ENCODE data around the gene PLEKHA5.

The PLEKHA5 gene

DNA sequence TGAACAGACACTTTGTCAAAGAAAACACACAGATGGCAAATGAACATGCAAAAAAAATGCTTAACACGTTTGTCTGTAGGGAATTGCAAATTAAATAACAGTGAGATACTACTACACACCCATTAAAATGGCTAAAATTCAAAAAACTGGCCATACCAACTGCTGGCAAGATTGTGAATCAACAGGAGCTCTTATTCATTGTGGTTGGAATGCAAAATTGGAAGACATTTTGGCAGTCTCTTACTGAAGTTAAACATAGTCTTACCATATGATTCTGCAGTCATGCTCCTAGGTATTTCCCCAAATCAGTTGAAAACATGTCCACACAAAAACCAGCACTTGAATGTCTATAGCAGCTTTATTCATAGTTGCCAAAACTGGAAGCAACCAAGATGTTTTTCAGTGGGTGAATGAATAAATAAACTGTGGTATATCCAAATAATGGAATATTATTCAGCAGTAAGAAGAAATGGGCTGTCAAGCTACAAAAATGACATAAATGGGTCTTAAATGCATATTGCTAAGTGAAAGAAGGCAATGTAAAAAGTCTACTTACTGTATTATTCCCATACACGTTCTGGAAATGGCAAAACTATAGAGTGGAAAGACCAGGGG, 91.4 kb downstream of the PLEKHA5 start:
- TF ChIP-seq, protein P1, sequence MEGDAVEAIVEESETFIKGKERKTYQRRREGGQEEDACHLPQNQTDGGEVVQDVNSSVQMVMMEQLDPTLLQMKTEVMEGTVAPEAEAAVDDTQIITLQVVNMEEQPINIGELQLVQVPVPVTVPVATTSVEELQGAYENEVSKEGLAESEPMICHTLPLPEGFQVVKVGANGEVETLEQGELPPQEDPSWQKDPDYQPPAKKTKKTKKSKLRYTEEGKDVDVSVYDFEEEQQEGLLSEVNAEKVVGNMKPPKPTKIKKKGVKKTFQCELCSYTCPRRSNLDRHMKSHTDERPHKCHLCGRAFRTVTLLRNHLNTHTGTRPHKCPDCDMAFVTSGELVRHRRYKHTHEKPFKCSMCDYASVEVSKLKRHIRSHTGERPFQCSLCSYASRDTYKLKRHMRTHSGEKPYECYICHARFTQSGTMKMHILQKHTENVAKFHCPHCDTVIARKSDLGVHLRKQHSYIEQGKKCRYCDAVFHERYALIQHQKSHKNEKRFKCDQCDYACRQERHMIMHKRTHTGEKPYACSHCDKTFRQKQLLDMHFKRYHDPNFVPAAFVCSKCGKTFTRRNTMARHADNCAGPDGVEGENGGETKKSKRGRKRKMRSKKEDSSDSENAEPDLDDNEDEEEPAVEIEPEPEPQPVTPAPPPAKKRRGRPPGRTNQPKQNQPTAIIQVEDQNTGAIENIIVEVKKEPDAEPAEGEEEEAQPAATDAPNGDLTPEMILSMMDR (IDR thresholded peaks at IDR 0.05; ENCODE audit: borderline replicate concordance, control extremely low read depth, extremely low read depth, insufficient read depth, missing control alignments) = no peak
- in situ Hi-C loops (cut with MboI; ENCODE audit: low sequenced_read_pairs, unreplicated experiment) = no loop called here
- no peak for DNase-seq (ENCODE audit: low spot score)

DNA sequence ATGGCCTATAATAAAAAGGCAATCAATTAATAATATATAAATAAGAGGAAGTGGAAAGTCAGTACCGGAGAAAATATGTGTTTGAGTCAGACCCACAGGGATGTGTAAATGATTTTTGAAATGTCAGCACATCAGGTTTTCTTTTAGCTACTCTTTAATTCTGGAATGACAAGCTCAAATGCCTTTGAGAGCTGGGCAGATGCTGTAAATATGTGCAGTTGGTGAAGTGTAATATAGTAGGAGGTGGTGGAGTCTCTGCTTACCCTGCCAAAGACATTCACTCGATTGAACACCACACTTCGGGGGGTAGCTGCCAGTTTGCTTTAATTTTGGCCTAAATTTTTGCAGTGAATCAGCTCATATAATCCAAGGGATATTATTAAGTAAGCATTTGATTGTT, 93.0 kb downstream of the PLEKHA5 start:
- TF ChIP-seq, protein P1 (IDR thresholded peaks at IDR 0.05; ENCODE audit: borderline replicate concordance, control extremely low read depth, extremely low read depth, insufficient read depth, missing control alignments) = no peak
- in situ Hi-C loops (cut with MboI; ENCODE audit: low sequenced_read_pairs, unreplicated experiment) = no loop called here
- no peak for DNase-seq (ENCODE audit: low spot score)

DNA sequence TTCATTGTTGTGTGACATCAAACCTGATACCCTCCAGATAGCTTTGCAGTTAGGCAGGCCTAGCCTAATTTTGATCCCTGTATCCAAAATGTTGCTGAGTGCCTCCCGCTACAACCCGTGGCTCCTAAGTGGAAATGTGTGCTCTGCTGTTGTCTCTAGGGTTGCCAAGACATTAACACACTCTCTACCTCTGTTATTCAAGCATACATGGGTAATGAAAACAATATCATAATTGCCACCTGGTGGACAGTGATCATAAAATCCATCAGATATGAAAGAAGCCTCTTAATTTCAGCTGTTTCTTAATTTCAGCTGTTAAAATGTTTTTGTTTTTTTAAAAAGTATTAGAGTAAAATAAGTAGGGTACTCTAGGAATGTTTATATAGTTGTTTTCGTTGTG, 93.5 kb downstream of the PLEKHA5 start:
- DNase-seq (ENCODE audit: low spot score) = peak; percentile 4
- in situ Hi-C loops (cut with MboI; ENCODE audit: low sequenced_read_pairs, unreplicated experiment) = no loop called here
- TF ChIP-seq, protein P1 (IDR thresholded peaks at IDR 0.05; ENCODE audit: borderline replicate concordance, control extremely low read depth, extremely low read depth, insufficient read depth, missing control alignments) = no peak

DNA sequence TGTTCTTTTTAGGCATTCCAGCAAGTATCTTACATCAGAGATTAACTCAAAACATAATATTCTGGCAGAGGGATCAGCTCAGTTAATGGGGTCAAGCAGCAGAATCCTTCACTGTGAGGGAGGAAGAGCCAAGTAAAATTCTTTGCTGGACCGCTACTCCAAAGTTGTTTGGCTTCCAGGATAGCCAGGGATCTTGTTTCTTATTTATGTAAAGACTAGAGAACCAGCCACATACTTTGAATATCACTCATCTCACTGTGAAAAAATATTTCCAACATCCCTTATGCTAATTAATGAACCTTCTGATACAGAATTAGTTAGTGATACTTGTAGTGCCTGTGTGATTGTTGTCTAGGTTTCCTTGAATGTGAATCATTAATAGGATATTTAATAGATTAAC, 94.2 kb downstream of the PLEKHA5 start:
- in situ Hi-C loops (cut with MboI; ENCODE audit: low sequenced_read_pairs, unreplicated experiment) = no loop called here
- TF ChIP-seq, protein P1 (IDR thresholded peaks at IDR 0.05; ENCODE audit: borderline replicate concordance, control extremely low read depth, extremely low read depth, insufficient read depth, missing control alignments) = no peak
- no peak for DNase-seq (ENCODE audit: low spot score)

DNA sequence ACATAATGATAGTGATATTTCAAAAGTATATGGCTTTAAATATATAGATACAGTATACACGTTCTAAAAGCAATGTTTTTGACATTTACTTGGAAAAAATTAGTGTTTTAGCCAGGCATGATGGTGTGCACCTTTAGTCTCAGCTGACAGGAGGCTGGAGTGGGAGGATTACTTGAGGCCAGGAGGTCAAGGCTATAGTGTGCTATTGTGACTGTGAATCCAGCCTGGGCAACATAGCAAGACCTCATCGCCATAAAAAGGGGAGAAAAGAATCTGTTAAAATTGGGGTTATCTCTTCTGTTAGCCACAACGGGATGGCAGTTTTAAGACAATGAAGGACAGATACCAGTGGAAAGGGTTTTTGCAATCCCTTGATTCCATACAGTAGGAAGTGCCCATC, 95.2 kb downstream of the PLEKHA5 start:
- in situ Hi-C loops (cut with MboI; ENCODE audit: low sequenced_read_pairs, unreplicated experiment) = no loop called here
- TF ChIP-seq, protein P1 (IDR thresholded peaks at IDR 0.05; ENCODE audit: borderline replicate concordance, control extremely low read depth, extremely low read depth, insufficient read depth, missing control alignments) = no peak
- DNase-seq (ENCODE audit: low spot score) = no peak

DNA sequence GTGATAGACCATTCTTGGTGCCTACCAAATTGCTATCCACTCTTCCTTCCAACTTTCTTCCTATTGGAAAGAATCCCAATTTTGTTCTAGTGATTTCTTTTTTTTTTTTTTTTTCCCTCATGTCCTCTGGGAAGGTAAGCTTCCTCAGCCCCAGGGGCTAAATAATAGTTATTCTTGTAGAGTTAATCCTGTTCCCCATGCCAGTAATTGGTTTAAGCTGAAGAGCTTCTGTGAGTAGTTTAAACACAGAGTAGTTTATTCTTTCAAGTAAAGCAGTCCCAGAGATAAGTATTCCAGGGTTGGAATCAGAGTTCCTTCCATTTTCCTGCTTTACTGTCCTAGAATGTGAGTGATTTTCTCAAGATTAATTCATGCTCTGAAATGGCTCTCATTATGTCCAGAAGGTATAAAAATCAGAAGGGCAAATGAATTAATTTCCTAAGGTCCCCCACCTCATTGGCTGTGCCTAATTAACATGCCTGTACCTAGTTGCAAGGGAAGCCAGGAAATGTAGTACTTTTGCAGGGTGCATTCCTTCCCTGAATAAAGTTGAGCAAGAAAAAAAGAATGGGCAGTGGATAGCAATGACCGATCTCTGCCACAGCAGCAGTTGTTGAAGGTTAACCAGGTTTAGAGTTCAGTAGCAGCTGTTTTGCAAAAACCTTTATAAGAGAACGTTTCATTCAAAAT, 97.8 kb downstream of the PLEKHA5 start:
- DNase-seq (ENCODE audit: low spot score) = no peak
- in situ Hi-C loops (cut with MboI; ENCODE audit: low sequenced_read_pairs, unreplicated experiment) = no loop called here
- TF ChIP-seq, protein P1 (IDR thresholded peaks at IDR 0.05; ENCODE audit: borderline replicate concordance, control extremely low read depth, extremely low read depth, insufficient read depth, missing control alignments) = no peak
